GM12892 (cell line): Measurements from ENCODE around the gene RTL5.

Experiments used
- POLR2A ChIP-seq: IDR thresholded peaks from 2 replicates; pipeline ENCODE4 v1.6.1; 2011; ENCODE audit warnings: low read depth, low read length, control low read depth
- POLR2AphosphoS5 ChIP-seq: IDR thresholded peaks from 2 replicates; pipeline ENCODE4 v1.6.1; 2011; ENCODE audit warnings: low read depth, low read length, control low read depth
- TAF1 ChIP-seq: IDR thresholded peaks from 2 replicates; pipeline ENCODE4 v1.6.1; 2011; ENCODE audit warnings: low read depth, mild to moderate bottlenecking, control low read depth, low read length, borderline replicate concordance

DNA sequence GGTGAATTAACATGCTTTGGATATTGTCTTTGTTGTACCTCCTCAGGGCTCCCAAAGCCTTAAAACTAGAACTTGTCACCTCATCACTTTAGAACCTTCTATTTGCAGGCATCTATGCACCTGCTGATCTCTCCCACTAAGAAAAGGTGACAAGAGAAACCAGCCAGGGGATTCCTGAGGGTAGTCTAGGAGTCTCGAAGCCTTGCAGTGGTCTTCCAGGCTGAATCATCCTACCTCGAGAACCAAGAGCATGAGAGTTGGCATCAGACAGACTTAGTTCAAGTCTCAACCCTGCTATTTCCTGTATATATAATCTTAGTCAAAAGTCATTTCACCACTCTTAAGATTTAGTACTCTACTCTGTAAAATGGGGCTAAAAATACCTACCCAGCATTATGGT, 29.6 kb downstream of the RTL5 start:
- TF ChIP-seq POLR2AphosphoS5 (no peak), POLR2A (no peak), TAF1 (no peak)
